Effector memory CD4-positive, alpha-beta T cell (primary cell): Measurements from ENCODE around the gene EME1.

Experiments
- DNase-seq, 3 donors: peaks; one replicate each; pipeline ENCODE4 v3.0.0-alpha.2; 2020
- H3K27ac ChIP-seq: 2 replicates; pipeline ENCODE4 v1.7.0; 2013; ENCODE audit warnings: mild to moderate bottlenecking, low read length, moderate library complexity; ENCODE audit not compliant: insufficient read depth, poor library complexity, severe bottlenecking
- H3K27me3 ChIP-seq: replicated peaks from 2 replicates; pipeline ENCODE4 v1.7.0; 2013; ENCODE audit warnings: mild to moderate bottlenecking, low read length; ENCODE audit not compliant: insufficient read depth, control insufficient read depth, poor library complexity, severe bottlenecking
- H3K36me3 ChIP-seq: 2 replicates; pipeline ENCODE4 v1.7.0; 2013; ENCODE audit warnings: mild to moderate bottlenecking, low read length, moderate library complexity; ENCODE audit not compliant: control insufficient read depth, insufficient read depth
- H3K4me1 ChIP-seq: 2 replicates; pipeline ENCODE4 v1.7.0; 2013; ENCODE audit warnings: low read length, mild to moderate bottlenecking; ENCODE audit not compliant: control insufficient read depth, insufficient read depth, poor library complexity, severe bottlenecking
- H3K4me3 ChIP-seq: 2 replicates; pipeline ENCODE4 v1.7.0; 2013; ENCODE audit warnings: low read length, low read depth, mild to moderate bottlenecking; ENCODE audit not compliant: insufficient read depth, poor library complexity, severe bottlenecking
- H3K9me3 ChIP-seq: 2 replicates; pipeline ENCODE4 v1.7.0; 2013; ENCODE audit warnings: mild to moderate bottlenecking, low read length, moderate library complexity; ENCODE audit not compliant: control insufficient read depth

The EME1 gene

DNA sequence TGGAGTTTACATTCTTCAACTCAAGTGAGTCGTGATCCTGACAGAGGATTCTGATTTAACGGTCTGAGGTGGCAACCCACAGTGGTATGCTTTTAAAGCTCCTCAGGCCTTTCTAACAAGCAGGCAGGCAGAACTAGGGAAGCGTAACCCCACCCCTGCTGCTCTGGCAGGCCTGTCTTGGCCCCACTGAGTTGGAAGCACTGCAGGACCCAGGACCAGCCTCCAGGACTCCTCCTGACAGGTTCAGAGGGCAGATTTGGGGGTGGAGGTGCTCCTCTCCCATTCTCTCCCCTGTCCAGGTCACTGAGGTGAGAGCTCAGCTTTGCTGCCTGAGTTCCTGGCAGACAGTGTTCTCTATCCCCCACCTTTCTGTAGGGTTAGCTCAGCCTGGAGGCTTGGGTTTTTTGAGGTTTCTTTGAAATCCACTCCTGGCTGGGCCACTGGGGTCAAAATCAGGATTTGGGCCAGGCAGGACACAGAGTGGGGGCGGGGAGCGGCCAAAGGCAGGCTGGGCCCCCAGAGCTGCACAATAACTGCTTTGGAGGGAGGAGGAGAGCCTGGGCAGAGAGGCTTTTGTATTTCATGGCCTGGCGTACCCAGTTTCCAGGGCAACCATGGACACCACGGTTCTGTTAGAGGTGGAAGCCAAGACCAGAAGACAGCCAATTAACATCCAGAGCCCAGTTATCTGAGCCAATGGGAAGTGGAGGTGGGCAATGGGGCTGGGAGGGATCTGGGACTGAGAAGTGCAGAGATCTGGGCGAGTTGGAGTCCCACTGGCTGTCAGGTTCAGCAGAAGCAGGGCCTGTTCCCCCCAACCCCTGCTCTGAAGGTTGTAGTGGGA is 9.6 kb upstream of the EME1 start:
- peaks cover 47% of the 10 kb centered on the region for H3K36me3 ChIP-seq
- no peak overlapping the region for H3K4me3 ChIP-seq
- peaks cover 4% of the 10 kb centered on the region for H3K4me1 ChIP-seq
- DNase-seq, result no peak
- H3K27ac ChIP-seq, result no peak overlapping the region
- H3K27me3 ChIP-seq, result no peaks in the 10 kb centered on the region
- H3K9me3 ChIP-seq, result no peaks in the 10 kb centered on the region

DNA sequence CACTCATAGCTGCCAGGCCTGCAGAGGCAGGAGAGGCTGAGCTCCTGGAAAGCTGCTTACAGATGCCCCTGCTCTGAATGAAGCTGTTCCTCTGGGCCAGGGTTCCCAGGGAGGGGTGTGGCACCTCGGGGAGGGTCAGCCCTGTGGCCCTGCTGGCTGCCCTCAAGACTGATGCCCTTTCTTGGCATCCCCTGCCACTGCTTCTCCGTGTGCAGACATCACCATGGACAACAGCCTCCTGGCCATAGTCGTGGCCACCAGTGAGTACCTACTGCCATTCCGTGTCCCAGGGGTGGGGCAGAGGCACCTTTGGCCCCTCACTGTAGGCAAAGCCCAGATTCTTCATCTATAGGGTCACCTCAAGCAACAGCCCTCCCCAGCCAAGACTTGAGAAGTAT is 9.0 kb upstream of the EME1 start:
- Histone ChIP-seq H3K4me3 (no peak overlapping the region), H3K27me3 (no peaks in the 10 kb centered on the region), H3K36me3 (peaks cover 44% of the 10 kb centered on the region), H3K9me3 (no peaks in the 10 kb centered on the region), H3K4me1 (peaks cover 4% of the 10 kb centered on the region), H3K27ac (no peak overlapping the region)
- DNase-seq, result no peak

DNA sequence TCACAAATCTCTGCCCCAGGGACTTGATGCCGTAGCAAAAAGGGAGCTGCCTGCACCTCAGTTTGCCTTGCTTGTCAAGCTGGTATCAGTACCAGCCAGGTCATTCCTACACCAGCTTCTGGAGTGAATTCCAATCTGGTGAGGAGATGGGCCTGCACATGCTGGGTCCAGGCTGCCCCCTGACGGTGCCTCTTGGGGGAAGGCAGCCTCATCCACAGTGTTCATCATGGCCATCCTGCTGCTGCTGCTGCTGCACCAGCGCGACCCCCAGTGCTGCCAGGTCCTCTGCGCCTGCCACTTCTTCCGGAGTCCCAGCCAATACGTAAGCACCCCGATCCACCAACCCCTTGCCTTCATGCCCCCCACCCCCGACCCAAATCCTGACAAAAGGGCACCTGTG is 8.3 kb upstream of the EME1 start:
- Histone ChIP-seq H3K4me3 (no peak overlapping the region), H3K36me3 (peaks cover 43% of the 10 kb centered on the region), H3K27me3 (no peaks in the 10 kb centered on the region), H3K27ac (no peak overlapping the region), H3K9me3 (no peaks in the 10 kb centered on the region), H3K4me1 (peaks cover 4% of the 10 kb centered on the region)
- DNase-seq, result no peak

DNA sequence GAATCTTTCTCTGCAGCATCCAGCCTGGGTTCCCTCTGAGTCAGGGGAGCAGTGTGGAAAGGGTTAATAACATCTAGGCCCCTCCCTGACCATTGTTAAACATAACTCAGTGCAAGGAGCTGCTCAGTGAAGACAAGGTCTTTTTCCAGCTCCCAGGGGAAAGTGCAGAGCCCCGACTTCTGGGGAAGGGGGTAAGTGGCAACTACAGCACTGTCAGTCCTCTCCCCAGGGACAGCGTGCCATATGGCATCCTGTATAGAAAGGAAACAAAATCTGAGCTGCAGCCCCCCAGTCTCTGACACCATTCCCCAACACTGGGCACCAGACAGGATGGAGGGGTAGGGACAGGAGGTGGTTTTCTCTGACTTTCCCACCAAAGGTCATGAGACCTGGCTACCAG is 7.9 kb upstream of the EME1 start:
- Histone ChIP-seq H3K36me3 (peaks cover 46% of the 10 kb centered on the region), H3K4me1 (peaks cover 4% of the 10 kb centered on the region), H3K27me3 (no peaks in the 10 kb centered on the region), H3K27ac (no peak overlapping the region), H3K4me3 (no peak overlapping the region), H3K9me3 (no peaks in the 10 kb centered on the region)
- DNase-seq, result no peak

DNA sequence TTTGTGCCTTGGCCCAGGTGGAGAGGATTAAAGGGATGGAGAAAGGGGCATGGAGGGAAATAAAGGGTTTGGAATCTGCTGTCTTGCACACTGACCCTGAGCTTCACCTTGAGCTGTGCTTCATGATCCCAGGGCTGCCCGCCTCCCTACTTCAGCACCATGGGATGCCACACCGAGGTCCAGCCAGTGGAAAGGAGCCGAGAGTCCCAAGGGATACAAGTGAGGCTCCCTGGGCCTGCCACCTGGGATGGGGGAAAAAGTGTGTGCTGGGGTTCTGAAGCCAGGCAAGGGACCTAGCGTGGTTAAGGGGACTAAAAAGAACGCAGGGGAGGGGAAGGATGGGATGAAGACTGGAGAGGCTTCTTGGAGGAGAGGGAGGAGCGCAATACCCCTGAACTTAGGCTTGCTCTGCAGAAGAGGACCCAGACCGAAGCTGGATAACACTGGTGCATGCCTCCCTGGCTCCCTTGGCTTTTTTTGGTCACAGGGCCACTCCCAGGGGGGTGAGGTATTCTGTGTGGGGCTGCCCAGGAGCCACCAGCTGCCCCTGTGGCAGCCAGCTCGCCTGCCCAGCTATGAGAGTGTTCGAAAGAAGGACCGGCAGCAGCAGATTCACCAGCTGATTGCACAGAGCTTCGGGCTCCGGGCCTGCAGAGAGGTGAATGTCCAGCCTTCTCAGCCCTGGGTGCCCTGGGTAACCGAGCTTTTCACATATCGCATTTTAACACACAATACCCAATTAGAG is 7.2 kb upstream of the EME1 start:
- Histone ChIP-seq H3K27me3 (no peaks in the 10 kb centered on the region), H3K4me1 (peaks cover 4% of the 10 kb centered on the region), H3K9me3 (no peaks in the 10 kb centered on the region), H3K4me3 (no peak overlapping the region), H3K36me3 (peaks cover 51% of the 10 kb centered on the region), H3K27ac (no peak overlapping the region)
- DNase-seq, result no peak

DNA sequence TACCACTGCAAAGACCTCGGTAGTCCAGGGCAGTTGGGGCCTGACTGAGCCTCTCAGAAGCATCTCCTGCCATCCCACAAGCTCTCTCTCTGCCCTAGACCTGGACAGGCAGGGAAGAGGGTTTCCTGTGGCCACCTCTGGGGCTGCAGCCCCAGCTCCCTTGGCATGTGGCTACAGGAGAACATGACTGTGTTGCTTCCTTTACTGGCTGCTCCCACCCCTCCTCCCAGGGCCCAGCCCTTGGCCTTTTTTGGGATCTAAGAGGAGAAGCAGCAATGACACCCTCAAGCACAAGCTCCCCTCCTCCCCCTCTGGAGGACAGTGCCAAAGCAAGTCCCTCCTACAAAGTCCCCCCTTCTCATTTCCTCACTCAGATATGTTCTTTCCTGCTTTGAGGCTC is 5.6 kb upstream of the EME1 start:
- peaks cover 51% of the 10 kb centered on the region for H3K36me3 ChIP-seq
- no peaks in the 10 kb centered on the region for H3K9me3 ChIP-seq
- no peak for DNase-seq
- H3K4me1 ChIP-seq, result peaks cover 13% of the 10 kb centered on the region
- no peak overlapping the region for H3K4me3 ChIP-seq
- H3K27me3 ChIP-seq, result no peaks in the 10 kb centered on the region
- no peak overlapping the region for H3K27ac ChIP-seq

DNA sequence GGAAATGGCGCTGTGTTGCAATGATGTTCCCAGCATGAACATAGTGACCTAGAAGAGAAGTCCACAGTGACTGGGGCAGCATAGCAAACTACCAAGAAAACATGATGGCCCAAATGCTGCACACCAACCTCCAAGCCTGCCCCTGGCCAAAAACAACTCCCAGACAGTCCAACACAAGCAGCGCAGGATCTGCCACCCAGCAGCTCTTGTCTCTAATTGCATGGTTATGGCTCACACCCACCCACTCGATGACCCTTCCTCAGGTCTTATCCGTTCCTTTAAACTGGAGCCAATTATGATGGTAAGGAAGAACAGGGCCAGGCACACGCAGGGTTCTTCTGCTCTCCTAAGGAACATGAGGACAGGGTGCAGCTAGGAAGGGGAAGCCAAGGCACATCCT is 3.0 kb upstream of the EME1 start:
- no peak overlapping the region for H3K27ac ChIP-seq
- no peak for DNase-seq
- H3K36me3 ChIP-seq, result peaks cover 48% of the 10 kb centered on the region
- peaks cover 16% of the 10 kb centered on the region for H3K4me1 ChIP-seq
- no peak overlapping the region for H3K4me3 ChIP-seq
- no peaks in the 10 kb centered on the region for H3K9me3 ChIP-seq
- no peaks in the 10 kb centered on the region for H3K27me3 ChIP-seq

DNA sequence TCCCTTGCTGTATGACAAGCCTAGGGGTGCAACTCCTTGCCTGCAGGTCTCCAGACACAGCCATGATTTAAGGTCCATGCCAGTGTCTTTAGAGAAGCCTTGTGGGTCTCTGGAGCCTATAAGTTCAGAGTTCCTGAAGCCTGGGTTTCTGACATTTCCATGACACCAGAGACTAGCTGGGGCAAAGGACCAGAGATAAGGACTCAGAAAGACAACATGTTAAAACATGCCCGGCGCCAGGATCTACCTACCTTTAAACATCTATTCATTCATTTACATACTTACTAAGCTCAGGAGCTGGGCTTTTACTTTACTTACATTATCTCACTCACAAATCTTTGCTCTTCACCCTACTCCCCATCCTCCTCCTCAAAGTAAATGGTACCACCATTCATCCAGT is 1.5 kb upstream of the EME1 start:
- H3K36me3 ChIP-seq, result peaks cover 36% of the 10 kb centered on the region
- no peak for DNase-seq
- no peak overlapping the region for H3K4me3 ChIP-seq
- peaks cover 16% of the 10 kb centered on the region for H3K4me1 ChIP-seq
- H3K9me3 ChIP-seq, result no peaks in the 10 kb centered on the region
- H3K27me3 ChIP-seq, result no peaks in the 10 kb centered on the region
- no peak overlapping the region for H3K27ac ChIP-seq

DNA sequence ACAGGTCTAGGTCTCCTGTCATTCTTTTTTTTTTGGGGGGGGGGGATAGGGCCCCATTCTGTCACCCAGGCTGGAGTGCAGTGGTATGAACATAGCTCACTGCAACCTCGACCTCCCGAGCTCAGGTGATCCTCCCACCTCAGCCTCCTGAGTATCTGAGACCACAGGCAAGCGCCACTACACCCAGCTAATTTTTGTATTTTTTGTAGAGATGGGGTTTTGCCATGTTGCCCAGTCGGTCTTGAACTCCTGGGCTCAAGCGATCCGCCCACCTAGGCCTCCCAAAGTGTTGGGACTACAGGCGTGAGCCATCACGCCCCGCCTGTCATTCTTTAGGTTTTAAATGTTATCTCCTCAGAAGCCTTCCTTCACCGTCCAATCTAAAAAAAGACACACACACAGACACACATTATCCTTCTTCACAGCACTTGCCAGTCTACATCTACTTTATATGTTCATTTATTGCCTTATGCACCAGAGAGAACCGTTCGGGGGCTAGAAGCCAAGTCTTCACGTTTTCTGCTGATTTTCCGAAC is 739 bp upstream of the EME1 start:
- Histone ChIP-seq H3K27ac (peak overlapping the region; percentile 97), H3K36me3 (peaks cover 28% of the 10 kb centered on the region), H3K27me3 (no peaks in the 10 kb centered on the region), H3K9me3 (no peaks in the 10 kb centered on the region), H3K4me1 (peaks cover 16% of the 10 kb centered on the region), H3K4me3 (peak overlapping the region; percentile 92)
- no peak for DNase-seq

DNA sequence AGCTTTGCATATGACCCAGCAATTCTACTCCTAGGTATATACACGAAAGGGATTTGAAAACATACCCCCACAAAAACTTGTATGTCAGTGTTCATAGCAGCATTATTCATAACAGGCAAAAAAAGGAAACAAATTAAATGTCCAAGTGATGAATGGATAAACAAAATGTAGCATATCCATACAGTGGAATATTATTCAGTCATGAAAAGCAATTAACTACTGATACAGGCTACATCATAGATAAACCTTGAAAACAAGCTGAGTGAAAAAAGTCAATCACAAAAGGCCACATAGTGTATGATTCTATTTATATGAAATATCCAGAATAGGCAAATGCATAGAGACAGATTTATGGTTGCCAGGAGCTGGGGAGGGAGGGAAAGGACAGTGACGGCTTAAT is 676 bp downstream of the EME1 start:
- Histone ChIP-seq H3K4me3 (no peak overlapping the region), H3K36me3 (peaks cover 15% of the 10 kb centered on the region), H3K9me3 (no peaks in the 10 kb centered on the region), H3K27ac (no peak overlapping the region), H3K27me3 (no peaks in the 10 kb centered on the region), H3K4me1 (peaks cover 16% of the 10 kb centered on the region)
- no peak for DNase-seq
